DOHH2 (cell line): Measurements from ENCODE around the gene SLC22A8.
"Not testable (repeated sequence)": the region's sequence is repeated elsewhere in the genome, so short reads cannot be mapped to it uniquely, and the experiment has no call there.

ENCODE experiments used
- H3F3A ChIP-seq: fragments of 200-600 bp; sonication (generic), shearing (Covaris generic); 2 replicates; pipeline ENCODE4 v1.6.0; 2016; ENCODE audit warnings: antibody characterized with exemption, mild to moderate bottlenecking; ENCODE audit not compliant: control insufficient read depth, insufficient read depth
- H3K27ac ChIP-seq: fragments of 200-600 bp; sonication (generic); 2 replicates; pipeline ENCODE4 v1.5.1; 2014; ENCODE audit warnings: low read depth, mild to moderate bottlenecking, low read length, moderate library complexity
- H3K27me3 ChIP-seq: fragments of 200-600 bp; sonication (generic); 2 replicates; pipeline ENCODE4 v1.6.1; 2014; ENCODE audit warnings: mild to moderate bottlenecking, low read length, mixed read lengths; ENCODE audit not compliant: control insufficient read depth
- H3K36me3 ChIP-seq: fragments of 200-600 bp; sonication (generic); 2 replicates; pipeline ENCODE4 v1.6.1; 2014; ENCODE audit warnings: mild to moderate bottlenecking, low read length, moderate library complexity, mixed read lengths; ENCODE audit not compliant: control insufficient read depth
- H3K4me1 ChIP-seq: fragments of 200-600 bp; sonication (generic); 2 replicates; pipeline ENCODE4 v1.6.1; 2014; ENCODE audit warnings: mild to moderate bottlenecking, low read length, mixed read lengths; ENCODE audit not compliant: control insufficient read depth
- H3K4me2 ChIP-seq: fragments of 200-600 bp; sonication (generic); 2 replicates; pipeline ENCODE4 v1.6.0; 2014; ENCODE audit warnings: mild to moderate bottlenecking, low read length, moderate library complexity
- H3K4me3 ChIP-seq: fragments of 200-600 bp; sonication (generic); 2 replicates; pipeline ENCODE4 v1.5.1; 2014; ENCODE audit warnings: mild to moderate bottlenecking, low read length, mixed read lengths
- H3K79me2 ChIP-seq: fragments of 200-600 bp; sonication (generic); 2 replicates; pipeline ENCODE4 v1.6.1; 2014; ENCODE audit warnings: mild to moderate bottlenecking, low read length, mixed read lengths; ENCODE audit not compliant: control insufficient read depth
- H3K9me2 ChIP-seq: fragments of 200-600 bp; sonication (generic); replicated peaks from 2 replicates; pipeline ENCODE4 v1.6.1; 2014; ENCODE audit warnings: mild to moderate bottlenecking, low read length, mixed read lengths; ENCODE audit not compliant: control insufficient read depth
- H3K9me3 ChIP-seq: fragments of 200-600 bp; sonication (generic); 2 replicates; pipeline ENCODE4 v1.6.1; 2014; ENCODE audit warnings: antibody characterized with exemption, low read length, mixed read lengths; ENCODE audit not compliant: control insufficient read depth, insufficient read depth
- H4K20me1 ChIP-seq: fragments of 200-600 bp; sonication (generic); 2 replicates; pipeline ENCODE4 v1.6.0; 2014; ENCODE audit warnings: low read depth, mild to moderate bottlenecking, antibody characterized with exemption, low read length, moderate library complexity; ENCODE audit not compliant: control insufficient read depth, insufficient read depth
- CTCF ChIP-seq: fragments of 200-600 bp; sonication (generic); IDR thresholded peaks from one replicate; pipeline ENCODE4 v1.5.1; 2014; ENCODE audit warnings: antibody characterized with exemption, mild to moderate bottlenecking, low read depth, low read length; ENCODE audit not compliant: poor library complexity, severe bottlenecking
- EZH2phosphoT487 ChIP-seq: fragments of 200-600 bp; sonication (generic); IDR thresholded peaks from 2 replicates; pipeline ENCODE4 v1.6.1; 2017; ENCODE audit warnings: borderline replicate concordance, mild to moderate bottlenecking, antibody characterized with exemption, low read length, moderate library complexity, mixed read lengths

SLC22A8 gene

GRCh38 chr11:62948765-62949320 lies 66.8 kb downstream of the SLC22A8 start:
- no peak overlapping the region for H3K4me2 ChIP-seq

GRCh38 chr11:62945538-62945937 lies 70.1 kb downstream of the SLC22A8 start:
- H3K4me3 ChIP-seq, H3K9me3 ChIP-seq, H3K4me2 ChIP-seq, H3K27me3 ChIP-seq, H3K27ac ChIP-seq, H3F3A ChIP-seq, H3K9me2 ChIP-seq, H3K36me3 ChIP-seq, H3K4me1 ChIP-seq, H4K20me1 ChIP-seq, H3K79me2 ChIP-seq: not testable (repeated sequence)

More at GRCh38 chr11:62948765-62949320, 66.8 kb downstream of the SLC22A8 start:
- Histone ChIP-seq H3K9me2 (no peaks in the 10 kb centered on the region), H3F3A (no peaks in the 10 kb centered on the region), H3K4me1 (no peaks in the 10 kb centered on the region), H3K79me2 (no peaks in the 10 kb centered on the region), H3K9me3 (no peaks in the 10 kb centered on the region), H3K27ac (no peak overlapping the region), H3K36me3 (no peaks in the 10 kb centered on the region), H3K4me3 (no peak overlapping the region), H4K20me1 (no peaks in the 10 kb centered on the region), H3K27me3 (peaks cover 3% of the 10 kb centered on the region; the same call in 1 of the 2 replicates)
- TF ChIP-seq CTCF, result no peak
- TF ChIP-seq EZH2phosphoT487, result no peak
